Cardiac fibroblast (primary cell): Measurements from ENCODE around the gene ZNF780A.
"Not testable (repeated sequence)": the region's sequence is repeated elsewhere in the genome, so short reads cannot be mapped to it uniquely, and the experiment has no call there.

Source experiments
- DNase-seq, 2 donors: peaks; one replicate each; pipeline versions ENCODE4 v3.0.0 to v3.0.0-alpha.2; 2010; ENCODE audit warnings: low read depth in 2 of 2
- H3K4me3 ChIP-seq, 2 donors: replicated peaks in 1 of 2; 1 replicate in 1 of 2; 2 replicates in 1 of 2; pipeline ENCODE4 v1.5.1; 2011; ENCODE audit warnings: low read depth in 2 of 2, low read length in 2 of 2, mild to moderate bottlenecking in 2 of 2, moderate library complexity in 1 of 2
- TF ChIP-seq, protein P1 (sequence below): IDR thresholded peaks from one replicate; pipeline ENCODE4 v1.5.1; 2011; ENCODE audit warnings: low read depth, mild to moderate bottlenecking, low read length, inconsistent platforms

Gene ZNF780A

GRCh38 chr19:40129425-40129824 lies 38.7 kb upstream of the ZNF780A start:
- TF ChIP-seq, protein P1, sequence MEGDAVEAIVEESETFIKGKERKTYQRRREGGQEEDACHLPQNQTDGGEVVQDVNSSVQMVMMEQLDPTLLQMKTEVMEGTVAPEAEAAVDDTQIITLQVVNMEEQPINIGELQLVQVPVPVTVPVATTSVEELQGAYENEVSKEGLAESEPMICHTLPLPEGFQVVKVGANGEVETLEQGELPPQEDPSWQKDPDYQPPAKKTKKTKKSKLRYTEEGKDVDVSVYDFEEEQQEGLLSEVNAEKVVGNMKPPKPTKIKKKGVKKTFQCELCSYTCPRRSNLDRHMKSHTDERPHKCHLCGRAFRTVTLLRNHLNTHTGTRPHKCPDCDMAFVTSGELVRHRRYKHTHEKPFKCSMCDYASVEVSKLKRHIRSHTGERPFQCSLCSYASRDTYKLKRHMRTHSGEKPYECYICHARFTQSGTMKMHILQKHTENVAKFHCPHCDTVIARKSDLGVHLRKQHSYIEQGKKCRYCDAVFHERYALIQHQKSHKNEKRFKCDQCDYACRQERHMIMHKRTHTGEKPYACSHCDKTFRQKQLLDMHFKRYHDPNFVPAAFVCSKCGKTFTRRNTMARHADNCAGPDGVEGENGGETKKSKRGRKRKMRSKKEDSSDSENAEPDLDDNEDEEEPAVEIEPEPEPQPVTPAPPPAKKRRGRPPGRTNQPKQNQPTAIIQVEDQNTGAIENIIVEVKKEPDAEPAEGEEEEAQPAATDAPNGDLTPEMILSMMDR = no peak
- no peak overlapping the region for H3K4me3 ChIP-seq
- no peak for DNase-seq

GRCh38 chr19:40128991-40129390 lies 38.2 kb upstream of the ZNF780A start:
- no peak overlapping the region for H3K4me3 ChIP-seq
- DNase-seq = no peak
- TF ChIP-seq, protein P1 = no peak

GRCh38 chr19:40119380-40119779 lies 28.6 kb upstream of the ZNF780A start:
- no peak overlapping the region for H3K4me3 ChIP-seq
- DNase-seq = no peak
- TF ChIP-seq, protein P1 = no peak

DNA sequence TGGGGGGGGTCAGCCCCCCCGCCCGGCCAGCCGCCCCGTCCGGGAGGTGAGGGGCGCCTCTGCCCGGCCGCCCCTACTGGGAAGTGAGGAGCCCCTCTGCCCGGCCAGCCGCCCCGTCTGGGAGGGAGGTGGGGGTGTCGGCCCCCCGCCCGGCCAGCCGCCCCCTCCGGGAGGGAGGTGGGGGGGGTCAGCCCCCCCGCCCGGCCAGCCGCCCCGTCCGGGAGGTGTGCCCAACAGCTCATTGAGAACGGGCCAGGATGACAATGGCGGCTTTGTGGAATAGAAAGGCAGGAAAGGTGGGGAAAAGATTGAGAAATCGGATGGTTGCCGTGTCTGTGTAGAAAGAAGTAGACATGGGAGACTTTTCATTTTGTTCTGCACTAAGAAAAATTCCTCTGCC lies 27.9 kb upstream of the ZNF780A start:
- not testable (repeated sequence) for H3K4me3 ChIP-seq, DNase-seq

DNA sequence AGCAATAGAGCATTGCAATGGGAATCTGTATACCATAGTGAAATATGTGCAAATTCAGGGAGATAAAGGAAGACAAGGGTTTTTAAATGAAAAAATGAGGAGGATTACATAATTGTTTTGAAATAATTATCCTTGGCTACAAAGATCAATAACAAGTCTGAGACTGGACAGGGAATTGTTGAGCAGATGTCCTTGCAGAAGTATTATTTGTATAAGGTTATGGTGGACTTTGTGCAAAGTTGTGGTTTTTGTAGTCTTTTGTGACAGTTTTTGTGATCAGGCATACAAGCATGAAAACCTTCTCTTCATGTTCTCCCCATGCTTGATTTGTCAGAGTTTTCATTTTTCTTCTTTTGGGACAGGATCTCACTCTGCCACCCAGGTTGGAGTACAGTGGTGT lies 25.3 kb upstream of the ZNF780A start:
- TF ChIP-seq, protein P1 = no peak
- no peak for DNase-seq
- H3K4me3 ChIP-seq = no peak overlapping the region

DNA sequence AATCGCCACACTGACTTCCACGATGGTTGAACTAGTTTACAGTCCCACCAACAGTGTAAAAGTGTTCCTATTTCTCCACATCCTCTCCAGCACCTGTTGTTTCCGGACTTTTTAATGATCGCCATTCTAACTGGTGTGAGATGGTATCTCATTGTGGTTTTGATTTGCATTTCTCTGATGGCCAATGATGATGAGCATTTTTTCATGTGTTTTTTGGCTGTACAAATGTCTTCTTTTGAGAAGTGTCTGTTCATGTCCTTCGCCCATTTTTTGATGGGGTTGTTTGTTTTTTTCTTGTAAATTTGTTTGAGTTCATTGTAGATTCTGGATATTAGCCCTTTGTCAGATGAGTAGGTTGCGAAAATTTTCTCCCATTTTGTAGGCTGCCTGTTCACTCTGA lies 23.4 kb upstream of the ZNF780A start:
- H3K4me3 ChIP-seq, DNase-seq: not testable (repeated sequence)

DNA sequence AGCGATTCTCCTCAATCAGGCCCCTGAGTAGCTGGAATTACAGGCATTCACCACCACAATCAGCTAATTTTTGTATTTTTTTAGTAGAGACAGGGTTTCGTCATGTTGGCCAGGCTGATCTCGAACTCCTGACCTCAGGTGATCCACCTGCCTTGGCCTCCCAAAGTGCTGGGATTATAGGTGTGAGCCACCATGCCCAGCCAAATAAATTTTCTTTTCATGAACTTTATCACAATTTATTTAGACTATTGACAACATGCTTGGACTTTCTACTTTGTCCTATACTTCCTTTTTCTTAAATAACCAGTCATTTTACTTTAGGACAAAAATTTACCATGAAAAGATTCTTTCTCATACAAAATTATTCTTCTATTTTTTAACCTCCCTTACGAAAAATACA lies 21.5 kb upstream of the ZNF780A start:
- not testable (repeated sequence) for H3K4me3 ChIP-seq, DNase-seq

DNA sequence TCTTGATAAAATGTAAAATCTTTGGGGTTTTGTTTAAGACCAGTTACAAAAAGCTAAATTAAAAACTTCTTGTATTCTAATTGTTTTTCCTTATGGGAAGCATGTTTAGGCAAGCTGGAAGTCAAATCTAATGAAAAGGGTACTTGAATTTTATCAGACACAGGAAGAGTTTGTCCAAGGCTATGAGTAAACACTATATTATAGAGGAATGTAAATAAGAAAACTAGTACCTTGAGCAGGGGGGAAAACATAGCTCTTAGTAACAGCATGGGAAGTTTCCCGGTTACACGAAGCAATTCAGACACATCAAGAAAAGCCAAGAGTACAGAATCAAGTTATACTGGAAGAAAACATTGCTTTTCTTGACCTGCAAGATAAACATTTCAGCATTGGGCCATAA lies 19.8 kb upstream of the ZNF780A start:
- H3K4me3 ChIP-seq = no peak overlapping the region
- TF ChIP-seq, protein P1 = no peak
- no peak for DNase-seq

GRCh38 chr19:40104754-40105153 lies 14.0 kb upstream of the ZNF780A start:
- DNase-seq = no peak
- TF ChIP-seq, protein P1 = no peak
- H3K4me3 ChIP-seq = no peak overlapping the region
